PC-3 (cell line): ENCODE data around the gene IVNS1ABP. TPM values are rescaled to one million over a fixed set of nuclear protein-coding genes. Genes with fewer than 3 reads are reported as not detected.

Experiments used
- ATAC-seq: fragments of 200-7000 bp; cut with Tn5 transposase; 2 replicates; pipeline ENCODE4 v1.9.1; 2020; ENCODE audit warnings: mild to moderate bottlenecking, moderate library complexity
- BruUV-seq: library from RNA; stranded (reverse); fragments of 400-500 nt; replicated peaks from 2 replicates; lab custom pipeline; 2021; lab: Mats Ljungman, UMichigan
- CTCF ChIA-PET: fragments of 300-600 bp; sonication (Branson Sonifier 250); formaldehyde crosslinking; loops from one replicate; lab custom pipeline; 2022; ENCODE audit warnings: antibody characterized with exemption; lab: Charles Lee
- POLR2A ChIA-PET: fragments of 300-600 bp; sonication (Branson Sonifier 250); formaldehyde crosslinking; loops from one replicate; lab custom pipeline; 2022; ENCODE audit warnings: antibody characterized with exemption; ENCODE audit not compliant: unreplicated experiment; lab: Charles Lee
- DNase-seq: peaks from one replicate; pipeline ENCODE4 v3.0.0-alpha.2; 2015
- H2AFZ ChIP-seq: fragments of 300-600 bp; sonication (generic); 2 replicates; pipeline ENCODE4 v1.6.0; 2016; ENCODE audit warnings: antibody characterized with exemption, low read length
- H3F3A ChIP-seq: fragments of 300-600 bp; sonication (generic); one replicate; pipeline ENCODE4 v1.6.0; 2017; ENCODE audit warnings: antibody characterized with exemption, low read length, control low read depth, mild to moderate bottlenecking; ENCODE audit not compliant: unreplicated experiment
- H3K27ac ChIP-seq: fragments of 300-600 bp; sonication (generic); 2 replicates; pipeline ENCODE4 v1.5.1; 2016; ENCODE audit warnings: mild to moderate bottlenecking, low read length
- H3K27me3 ChIP-seq: fragments of 300-600 bp; sonication (generic); 2 replicates; pipeline ENCODE4 v1.6.1; 2016; ENCODE audit warnings: low read length, mixed read lengths
- H3K36me3 ChIP-seq: fragments of 300-600 bp; sonication (generic); 2 replicates; pipeline ENCODE4 v1.6.1; 2016; ENCODE audit warnings: low read depth, mixed run types, low read length, mixed read lengths
- H3K4me1 ChIP-seq: fragments of 300-600 bp; sonication (generic); 2 replicates; pipeline ENCODE4 v1.5.1; 2016; ENCODE audit warnings: low read length; ENCODE audit not compliant: insufficient read depth
- H3K4me2 ChIP-seq: fragments of 300-600 bp; sonication (generic); 2 replicates; pipeline ENCODE4 v1.6.0; 2016; ENCODE audit warnings: low read length
- H3K4me3 ChIP-seq: fragments of 300-600 bp; sonication (generic); 2 replicates; pipeline ENCODE4 v1.5.1; 2016; ENCODE audit warnings: mild to moderate bottlenecking, low read length, mixed read lengths
- H3K79me2 ChIP-seq: fragments of 300-600 bp; sonication (generic); 2 replicates; pipeline ENCODE4 v1.6.1; 2017; ENCODE audit warnings: low read length, mixed read lengths
- H3K9ac ChIP-seq: fragments of 300-600 bp; sonication (generic); 2 replicates; pipeline ENCODE4 v1.6.0; 2016; ENCODE audit warnings: mild to moderate bottlenecking, low read length
- H3K9me2 ChIP-seq: fragments of 300-600 bp; sonication (generic); replicated peaks from 2 replicates; pipeline ENCODE4 v1.6.1; 2016; ENCODE audit warnings: mixed run types, low read length, mixed read lengths
- H3K9me3 ChIP-seq: fragments of 300-600 bp; sonication (generic); 2 replicates; pipeline ENCODE4 v1.6.1; 2016; ENCODE audit warnings: low read length, mixed read lengths
- H4K20me1 ChIP-seq: fragments of 300-600 bp; sonication (generic); 2 replicates; pipeline ENCODE4 v1.6.1; 2016; ENCODE audit warnings: low read length, mixed read lengths
- EZH2 ChIP-seq: fragments of 300-600 bp; sonication (generic); IDR thresholded peaks from one replicate; pipeline ENCODE4 v1.6.1; 2017; ENCODE audit warnings: antibody characterized with exemption, mild to moderate bottlenecking, low read length; ENCODE audit not compliant: unreplicated experiment
- EZH2phosphoT487 ChIP-seq: fragments of 300-600 bp; sonication (generic); IDR thresholded peaks from 2 replicates; pipeline ENCODE4 v1.6.1; 2018; ENCODE audit warnings: mild to moderate bottlenecking, antibody characterized with exemption, low read length, borderline replicate concordance
- intact Hi-C: fragments of 100-400 bp; cut with micrococcal nuclease; formaldehyde crosslinking; loops from 2 replicates; pipeline ENCODE4 v1.9.0; 2023
- total RNA-seq: library from RNA; depleted of rRNA; stranded (reverse); fragments of >200 nt; gene quantifications from 2 replicates; pipeline ENCODE4 v1.2.3, GENCODE V29; 2014
- TF ChIP-seq, protein P1 (sequence below): fragments of 300-600 bp; sonication (generic); conservative IDR thresholded peaks from 2 replicates; pipeline ENCODE4 v1.5.1; 2017; ENCODE audit warnings: antibody characterized with exemption, low read depth, mild to moderate bottlenecking, low read length

IVNS1ABP gene
- total RNA-seq, 1 experiment from 2014 or later, result 30.7 TPM

DNA sequence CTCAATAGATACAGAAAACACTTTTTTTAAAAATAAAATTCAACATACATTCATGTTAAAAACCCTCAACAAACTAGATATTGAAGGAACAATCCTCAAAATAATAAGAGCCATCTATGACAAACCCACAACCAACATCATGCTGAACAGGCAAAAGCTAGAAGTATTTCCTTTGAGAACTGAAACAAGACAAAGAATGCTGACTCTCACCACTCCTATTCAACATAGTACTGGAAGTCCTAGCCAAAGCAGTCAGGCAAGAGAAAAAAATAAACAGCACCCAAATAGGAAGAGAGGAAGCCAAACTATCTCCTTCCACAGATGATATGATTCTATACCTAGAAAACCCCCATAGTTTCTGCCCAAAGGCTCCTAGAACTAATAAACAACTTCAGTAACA lies 46.2 kb upstream of the IVNS1ABP start:
- no peak for DNase-seq
- H3K36me3 ChIP-seq, result no peaks in the 10 kb centered on the region
- H3K9me2 ChIP-seq, result no peaks in the 10 kb centered on the region
- no peak for TF ChIP-seq EZH2phosphoT487
- H4K20me1 ChIP-seq, result no peaks in the 10 kb centered on the region
- no peak overlapping the region for H3K4me2 ChIP-seq
- ATAC-seq, result no peak
- ChIA-PET POLR2A (no interaction called here), CTCF (no interaction called here)
- no peak overlapping the region for H3K4me3 ChIP-seq
- no peaks in the 10 kb centered on the region for H3F3A ChIP-seq
- peaks cover 12% of the 10 kb centered on the region for H3K4me1 ChIP-seq
- no peaks in the 10 kb centered on the region for H3K27me3 ChIP-seq
- intact Hi-C loops, result no loop called here
- no peak overlapping the region for H2AFZ ChIP-seq
- BruUV-seq, result no TSS peak
- no peaks in the 10 kb centered on the region for H3K79me2 ChIP-seq
- H3K9ac ChIP-seq, result no peak overlapping the region
- no peaks in the 10 kb centered on the region for H3K9me3 ChIP-seq
- no peak overlapping the region for H3K27ac ChIP-seq

DNA sequence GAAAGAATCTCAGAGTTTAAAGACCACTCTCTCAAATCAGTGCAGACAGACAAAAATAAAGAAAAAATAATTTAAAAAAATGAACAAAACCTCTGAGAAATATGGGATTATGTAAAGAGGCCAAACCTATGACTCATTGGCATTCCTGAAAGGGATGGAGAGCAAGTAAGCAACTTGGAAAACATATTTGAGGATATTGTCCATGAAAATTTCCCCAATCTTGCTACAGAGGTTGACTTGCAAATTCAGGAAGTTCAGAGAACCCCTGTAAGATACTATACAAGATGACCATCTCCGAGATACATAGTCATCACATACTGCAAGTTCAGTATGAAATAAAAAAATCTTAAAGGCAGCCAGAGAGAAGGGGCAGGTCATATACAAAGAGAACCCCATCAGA lies 43.7 kb upstream of the IVNS1ABP start:
- Histone ChIP-seq H3K9me2 (no peaks in the 10 kb centered on the region), H3K36me3 (no peaks in the 10 kb centered on the region), H3F3A (no peaks in the 10 kb centered on the region), H4K20me1 (no peaks in the 10 kb centered on the region), H3K79me2 (no peaks in the 10 kb centered on the region), H2AFZ (no peak overlapping the region), H3K27me3 (no peaks in the 10 kb centered on the region), H3K4me1 (no peaks in the 10 kb centered on the region), H3K4me2 (no peak overlapping the region), H3K4me3 (no peak overlapping the region), H3K9ac (no peak overlapping the region), H3K27ac (no peak overlapping the region), H3K9me3 (no peaks in the 10 kb centered on the region)
- BruUV-seq, result no TSS peak
- no peak for TF ChIP-seq EZH2phosphoT487
- TF ChIP-seq, protein P1, sequence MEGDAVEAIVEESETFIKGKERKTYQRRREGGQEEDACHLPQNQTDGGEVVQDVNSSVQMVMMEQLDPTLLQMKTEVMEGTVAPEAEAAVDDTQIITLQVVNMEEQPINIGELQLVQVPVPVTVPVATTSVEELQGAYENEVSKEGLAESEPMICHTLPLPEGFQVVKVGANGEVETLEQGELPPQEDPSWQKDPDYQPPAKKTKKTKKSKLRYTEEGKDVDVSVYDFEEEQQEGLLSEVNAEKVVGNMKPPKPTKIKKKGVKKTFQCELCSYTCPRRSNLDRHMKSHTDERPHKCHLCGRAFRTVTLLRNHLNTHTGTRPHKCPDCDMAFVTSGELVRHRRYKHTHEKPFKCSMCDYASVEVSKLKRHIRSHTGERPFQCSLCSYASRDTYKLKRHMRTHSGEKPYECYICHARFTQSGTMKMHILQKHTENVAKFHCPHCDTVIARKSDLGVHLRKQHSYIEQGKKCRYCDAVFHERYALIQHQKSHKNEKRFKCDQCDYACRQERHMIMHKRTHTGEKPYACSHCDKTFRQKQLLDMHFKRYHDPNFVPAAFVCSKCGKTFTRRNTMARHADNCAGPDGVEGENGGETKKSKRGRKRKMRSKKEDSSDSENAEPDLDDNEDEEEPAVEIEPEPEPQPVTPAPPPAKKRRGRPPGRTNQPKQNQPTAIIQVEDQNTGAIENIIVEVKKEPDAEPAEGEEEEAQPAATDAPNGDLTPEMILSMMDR, result no peak
- TF ChIP-seq EZH2, result no peak
- ChIA-PET CTCF (no interaction called here), POLR2A (no interaction called here)
- intact Hi-C loops, result no loop called here
- ATAC-seq, result no peak; the same call in 1 of the 2 replicates
- peak; percentile 37 for DNase-seq

DNA sequence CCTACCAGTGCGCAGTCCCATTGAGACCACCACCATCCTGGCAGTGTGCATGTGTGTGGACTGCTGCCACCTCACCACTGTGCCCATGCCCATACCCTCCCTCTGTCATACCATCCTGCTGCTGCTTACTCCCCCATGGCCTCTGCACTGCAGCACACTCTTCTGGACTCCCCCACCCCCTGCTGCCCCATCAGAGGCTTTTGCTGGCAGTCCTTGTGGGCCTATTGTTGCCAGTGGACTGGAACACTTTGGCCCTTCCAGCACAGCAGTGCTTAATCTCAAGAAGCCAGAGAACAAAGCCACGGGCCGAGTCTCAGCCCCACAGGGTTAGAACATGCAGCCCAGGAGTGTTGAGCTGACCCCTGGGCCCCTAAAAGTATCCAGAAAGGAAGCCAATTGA lies 41.9 kb upstream of the IVNS1ABP start:
- no peaks in the 10 kb centered on the region for H4K20me1 ChIP-seq
- no peaks in the 10 kb centered on the region for H3K9me2 ChIP-seq
- no peaks in the 10 kb centered on the region for H3K79me2 ChIP-seq
- H3F3A ChIP-seq, result no peaks in the 10 kb centered on the region
- intact Hi-C loops, result no loop called here
- ChIA-PET CTCF (no interaction called here), POLR2A (no interaction called here)
- BruUV-seq, result no TSS peak
- H3K4me2 ChIP-seq, result no peak overlapping the region
- no peak overlapping the region for H2AFZ ChIP-seq
- no peak overlapping the region for H3K27ac ChIP-seq
- H3K9me3 ChIP-seq, result no peaks in the 10 kb centered on the region
- ATAC-seq (no peak), DNase-seq (no peak)
- no peaks in the 10 kb centered on the region for H3K4me1 ChIP-seq
- TF ChIP-seq EZH2phosphoT487 (no peak), EZH2 (no peak)
- TF ChIP-seq, protein P1, result no peak
- H3K36me3 ChIP-seq, result no peaks in the 10 kb centered on the region
- no peak overlapping the region for H3K4me3 ChIP-seq
- no peak overlapping the region for H3K9ac ChIP-seq
- no peaks in the 10 kb centered on the region for H3K27me3 ChIP-seq
